SK-N-SH (cell line): ENCODE results near the gene CGN. TPM values are rescaled to one million over a fixed set of nuclear protein-coding genes. Genes with fewer than 3 reads are reported as not detected.

Experiments
- CTCF ChIA-PET: fragments of 300-600, 350-600 bp; formaldehyde crosslinking; extraction: SDS; loops from one replicate; lab custom pipeline; 2021; lab: Yijun Ruan, JAX
- POLR2A ChIA-PET: fragments of 350-600 bp; sonication (Branson Sonifier 250); formaldehyde crosslinking; extraction: SDS; loops from one replicate; lab custom pipeline; 2020; ENCODE audit warnings: antibody characterized with exemption, inconsistent platforms; lab: Yijun Ruan, JAX
- DNase-seq: peaks from one replicate; pipeline ENCODE4 v3.0.0; 2012
- H2AFZ ChIP-seq: fragments of 200-600 bp; sonication (generic); 2 replicates; pipeline ENCODE4 v1.8.1; 2016; ENCODE audit warnings: antibody characterized with exemption, mild to moderate bottlenecking, low read depth
- H3F3A ChIP-seq: fragments of 200-600 bp; sonication (generic); replicated peaks from 2 replicates; pipeline ENCODE3; 2016; ENCODE audit warnings: antibody characterized with exemption, mild to moderate bottlenecking; ENCODE audit not compliant: insufficient read depth
- H3K27ac ChIP-seq, 2 experiments: fragments of 200-500 bp in 1 of 2; fragments of 200-600 bp in 1 of 2; sonication (Bioruptor generic) in 1 of 2; sonication (generic), shearing (Covaris generic) in 1 of 2; 2 replicates each; pipeline versions ENCODE4 v1.5.1 to v1.6.1; 2014 to 2016; ENCODE audit warnings: low read depth in 2 of 2, inconsistent platforms in 1 of 2, low read length in 1 of 2, mild to moderate bottlenecking in 1 of 2, mixed read lengths in 1 of 2
- H3K27me3 ChIP-seq: fragments of 200-600 bp; sonication (generic), shearing (Covaris generic); 2 replicates; pipeline ENCODE4 v1.6.1; 2016; ENCODE audit warnings: mixed run types; ENCODE audit not compliant: insufficient read depth
- H3K36me3 ChIP-seq, 2 experiments: fragments of 200-500 bp in 1 of 2; fragments of 200-600 bp in 1 of 2; sonication (Bioruptor generic) in 1 of 2; sonication (generic) in 1 of 2; replicated peaks in 1 of 2; 2 replicates each; pipeline versions ENCODE3 to v1.5.1; 2014 to 2016; ENCODE audit warnings: low read length in 1 of 2, mild to moderate bottlenecking in 1 of 2; ENCODE audit not compliant: insufficient read depth in 2 of 2, control insufficient read depth in 1 of 2
- H3K4me1 ChIP-seq, 2 experiments: fragments of 200-500 bp in 1 of 2; fragments of 200-600 bp in 1 of 2; sonication (Bioruptor generic) in 1 of 2; sonication (generic), shearing (Covaris generic) in 1 of 2; 2 replicates each; pipeline versions ENCODE4 v1.5.1 to v1.6.1; 2014 to 2016; ENCODE audit warnings: low read depth in 1 of 2, low read length in 1 of 2, mixed run types in 1 of 2; ENCODE audit not compliant: insufficient read depth in 2 of 2, control insufficient read depth in 1 of 2
- H3K4me2 ChIP-seq: fragments of 200-600 bp; sonication (generic), shearing (Covaris generic); 2 replicates; pipeline ENCODE4 v1.6.1; 2017; ENCODE audit warnings: mixed run types
- H3K4me3 ChIP-seq, 2 experiments: fragments of 200-500 bp in 1 of 2; fragments of 200-600 bp in 1 of 2; sonication (Bioruptor generic) in 1 of 2; sonication (generic), shearing (Covaris generic) in 1 of 2; 2 replicates each; pipeline versions ENCODE4 v1.5.1 to v1.8.1; 2014 to 2016; ENCODE audit warnings: low read depth in 2 of 2, inconsistent platforms in 1 of 2, low read length in 1 of 2, mild to moderate bottlenecking in 1 of 2, mixed read lengths in 1 of 2, moderate library complexity in 1 of 2
- H3K79me2 ChIP-seq: fragments of 200-600 bp; sonication (generic); 2 replicates; pipeline ENCODE4 v1.8.1; 2017; ENCODE audit warnings: mild to moderate bottlenecking; ENCODE audit not compliant: insufficient read depth
- H3K9ac ChIP-seq: fragments of 200-600 bp; sonication (generic); 2 replicates; pipeline ENCODE4 v1.6.1; 2017; ENCODE audit warnings: mixed run types
- H3K9me2 ChIP-seq: fragments of 200-600 bp; sonication (generic); 2 replicates; pipeline ENCODE4 v1.6.1; 2017; ENCODE audit warnings: mixed run types
- H3K9me3 ChIP-seq: fragments of 200-600 bp; sonication (generic); 2 replicates; pipeline ENCODE4 v1.6.1; 2017; ENCODE audit warnings: mixed run types, mild to moderate bottlenecking, moderate library complexity
- H4K20me1 ChIP-seq: fragments of 200-600 bp; sonication (generic); 2 replicates; pipeline ENCODE4 v1.6.1; 2017; ENCODE audit warnings: mild to moderate bottlenecking, mixed run types; ENCODE audit not compliant: insufficient read depth
- CHD2 ChIP-seq: fragments of 150-350 bp; IDR thresholded peaks from 2 replicates; pipeline ENCODE4 v1.6.1; 2018; ENCODE audit warnings: low read length; ENCODE audit not compliant: partially characterized antibody
- EP300 ChIP-seq, 2 experiments: IDR thresholded peaks; 2 replicates each; pipeline versions ENCODE4 v1.4.0 to v1.6.1; 2012; ENCODE audit warnings: borderline replicate concordance in 1 of 2, low read depth in 1 of 2, low read length in 1 of 2
- FOXJ3 ChIP-seq: sonication (generic); formaldehyde crosslinking; IDR thresholded peaks from 2 replicates; pipeline ENCODE4 v1.5.1; 2020; ENCODE audit warnings: mild to moderate bottlenecking, missing genetic modification reagents
- FOXM1 ChIP-seq: IDR thresholded peaks from 2 replicates; pipeline ENCODE4 v1.4.0; 2012; ENCODE audit warnings: low read depth, mild to moderate bottlenecking
- GABPA ChIP-seq: IDR thresholded peaks from 2 replicates; pipeline ENCODE4 v1.4.0; 2012; ENCODE audit warnings: low read depth, mild to moderate bottlenecking
- GATA2 ChIP-seq: sonication (generic); formaldehyde crosslinking; IDR thresholded peaks from 2 replicates; pipeline ENCODE4 v1.5.0; 2020; ENCODE audit warnings: mild to moderate bottlenecking, missing genetic modification reagents
- IRF3 ChIP-seq: fragments of 150-350 bp; IDR thresholded peaks from 2 replicates; pipeline ENCODE4 v1.6.1; 2016; ENCODE audit warnings: mild to moderate bottlenecking, low read depth, low read length
- JUND ChIP-seq: IDR thresholded peaks from 2 replicates; pipeline ENCODE4 v1.4.0; 2012
- MAX ChIP-seq: IDR thresholded peaks from 2 replicates; pipeline ENCODE4 v1.4.0; 2012; ENCODE audit warnings: low read depth
- MEF2A ChIP-seq: IDR thresholded peaks from 2 replicates; pipeline ENCODE4 v1.4.0; 2012; ENCODE audit warnings: low read depth, borderline replicate concordance
- PBX3 ChIP-seq: IDR thresholded peaks from 2 replicates; pipeline ENCODE4; 2012
- REST ChIP-seq: IDR thresholded peaks from 2 replicates; pipeline ENCODE4 v1.6.1; 2012; ENCODE audit warnings: mild to moderate bottlenecking, low read depth, low read length, moderate library complexity
- RXRA ChIP-seq: IDR thresholded peaks from 2 replicates; pipeline ENCODE4 v1.4.0; 2012; ENCODE audit warnings: low read depth, mild to moderate bottlenecking, borderline replicate concordance
- SMC3 ChIP-seq: IDR thresholded peaks from 2 replicates; pipeline ENCODE4 v1.6.1; 2012; ENCODE audit warnings: low read depth, low read length, improper control_type of control experiment
- TAF1 ChIP-seq: IDR thresholded peaks from 2 replicates; pipeline ENCODE4 v1.6.1; 2012; ENCODE audit warnings: low read depth, mild to moderate bottlenecking, low read length, moderate library complexity, borderline replicate concordance
- USF1 ChIP-seq: IDR thresholded peaks from 2 replicates; pipeline ENCODE4 v1.4.0; 2012; ENCODE audit warnings: low read depth, borderline replicate concordance
- WGBS: methylation state at CpG from one replicate; pipeline ENCODE4 v1.1.6; 2017; ENCODE audit warnings: low lambda C conversion rate; 5-methylcytosine and 5-hydroxymethylcytosine counted together
- polyA plus RNA-seq, 3 experiments: library from polyadenylated mRNA; depleted of rRNA; stranded (reverse); fragments of >200 nt; gene quantifications; 2 replicates each; pipeline ENCODE4 v1.2.3, GENCODE V29; 2012

CGN gene
- polyA plus RNA-seq, 1 of the 3 experiments (the other 2 are of a cell fraction), result 0.36 TPM

- Histone ChIP-seq H3K9me3 (no peaks in the 10 kb centered on the region), H3K4me3 (no peak overlapping the region), H3K9me2 (no peaks in the 10 kb centered on the region), H3K9ac (no peak overlapping the region), H4K20me1 (no peaks in the 10 kb centered on the region), H3K4me2 (no peak overlapping the region), H3F3A (peaks cover 3% of the 10 kb centered on the region), H2AFZ (no peak overlapping the region), H3K36me3 (no peaks in the 10 kb centered on the region), H3K27me3 (no peaks in the 10 kb centered on the region), H3K4me1 (no peaks in the 10 kb centered on the region), H3K27ac (no peak overlapping the region), H3K79me2 (no peaks in the 10 kb centered on the region)
- CTCF ChIA-PET, result no interaction called here
- 75% methylated on average over 1 of the region's 1 CpG for WGBS
- DNase-seq, result no peak
- POLR2A ChIA-PET, result no interaction called here
- TF ChIP-seq FOXM1 (no peak), MEF2A (no peak), FOXJ3 (no peak), IRF3 (no peak), USF1 (no peak)
Observed at GRCh38 chr1:151482017-151482416, 29.2 kb upstream of the CGN start.

GRCh38 chr1:151485685-151486255, 25.4 kb upstream of the CGN start:
- ChIA-PET POLR2A (no interaction called here), CTCF (interaction anchor here (0.9 to 1.4 kb wide), 3 partner anchors 13 to 108 kb away, joined by 3 to 5 read pairs (median 3); no protein-coding TSS in a partner anchor)
- H3K9ac ChIP-seq, result no peak overlapping the region

More at GRCh38 chr1:151485685-151486255, 25.4 kb upstream of the CGN start:
- no peak overlapping the region for H3K4me2 ChIP-seq
- no peaks in the 10 kb centered on the region for H4K20me1 ChIP-seq
- no peaks in the 10 kb centered on the region for H3K4me1 ChIP-seq
- H3F3A ChIP-seq, result no peaks in the 10 kb centered on the region
- no peaks in the 10 kb centered on the region for H3K9me2 ChIP-seq
- no peaks in the 10 kb centered on the region for H3K79me2 ChIP-seq
- 60% methylated on average over 5 of the region's 5 CpGs for WGBS
- no peak overlapping the region for H3K4me3 ChIP-seq
- DNase-seq, result no peak
- TF ChIP-seq GATA2 (CRISPR knock-in tag), result no peak
- TF ChIP-seq PBX3, result no peak
- TF ChIP-seq RXRA, result no peak
- no peak for TF ChIP-seq FOXJ3
- no peak for TF ChIP-seq USF1
- no peak for TF ChIP-seq FOXM1
- TF ChIP-seq TAF1, result no peak
- TF ChIP-seq IRF3, result no peak
- TF ChIP-seq CHD2, result no peak
- no peak for TF ChIP-seq GABPA
- no peak for TF ChIP-seq MEF2A
- TF ChIP-seq SMC3, result no peak
- no peak for TF ChIP-seq JUND
- TF ChIP-seq MAX, result no peak
- no peak for TF ChIP-seq EP300 (IDR thresholded peaks at IDR 0.05; ENCODE audit: borderline replicate concordance in 1 of 2, low read depth in 1 of 2, low read length in 1 of 2)
- no peak for TF ChIP-seq REST
- H3K36me3 ChIP-seq, result no peaks in the 10 kb centered on the region
- no peaks in the 10 kb centered on the region for H3K9me3 ChIP-seq
- H3K27me3 ChIP-seq, result no peaks in the 10 kb centered on the region
- no peak overlapping the region for H3K27ac ChIP-seq
- H2AFZ ChIP-seq, result no peak overlapping the region
